GM20431 (cell line): ENCODE results near the gene SIRT7.

ENCODE experiments used
- in situ Hi-C: fragments of 300-500 bp; cut with MseI, MboI; formaldehyde crosslinking; loops from one replicate; pipeline ENCODE4 v1.15.0; 2020; ENCODE audit warnings: low sequenced_read_pairs; ENCODE audit not compliant: unreplicated experiment

Gene SIRT7

DNA sequence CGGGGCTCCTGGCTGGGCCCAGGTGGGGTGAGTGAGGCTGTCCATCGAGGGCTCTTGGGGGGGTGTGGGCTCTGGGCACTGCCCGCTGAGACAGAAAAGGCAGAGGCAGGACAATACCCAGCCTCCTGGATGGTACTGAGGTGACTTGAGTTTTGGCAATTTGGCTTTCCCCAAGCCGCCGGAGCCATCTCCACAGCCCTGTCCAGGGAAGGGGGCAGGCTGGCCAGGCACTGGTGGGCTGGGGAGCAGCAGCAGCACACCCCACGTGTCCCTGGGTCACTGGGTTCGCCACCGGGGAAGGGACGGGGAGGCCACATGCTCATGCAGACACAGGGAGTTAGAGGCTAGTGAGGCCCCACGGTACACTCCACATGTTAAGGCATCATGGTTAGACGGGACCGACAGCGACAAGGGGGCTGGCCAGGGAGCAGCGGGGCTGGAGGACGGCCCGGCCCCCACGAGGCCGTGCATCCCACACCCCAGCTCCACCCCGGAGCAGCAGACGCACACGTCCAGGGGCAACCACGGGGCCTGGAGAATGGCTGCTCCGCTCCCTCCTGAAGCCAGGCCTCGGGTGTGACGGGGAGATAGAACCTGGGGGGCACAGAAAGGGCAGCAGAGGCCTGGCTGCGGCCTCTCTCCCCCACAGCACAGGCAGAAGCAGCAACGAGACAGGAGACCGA is 49.8 kb downstream of the SIRT7 start:
- in situ Hi-C loops = no loop called here

DNA sequence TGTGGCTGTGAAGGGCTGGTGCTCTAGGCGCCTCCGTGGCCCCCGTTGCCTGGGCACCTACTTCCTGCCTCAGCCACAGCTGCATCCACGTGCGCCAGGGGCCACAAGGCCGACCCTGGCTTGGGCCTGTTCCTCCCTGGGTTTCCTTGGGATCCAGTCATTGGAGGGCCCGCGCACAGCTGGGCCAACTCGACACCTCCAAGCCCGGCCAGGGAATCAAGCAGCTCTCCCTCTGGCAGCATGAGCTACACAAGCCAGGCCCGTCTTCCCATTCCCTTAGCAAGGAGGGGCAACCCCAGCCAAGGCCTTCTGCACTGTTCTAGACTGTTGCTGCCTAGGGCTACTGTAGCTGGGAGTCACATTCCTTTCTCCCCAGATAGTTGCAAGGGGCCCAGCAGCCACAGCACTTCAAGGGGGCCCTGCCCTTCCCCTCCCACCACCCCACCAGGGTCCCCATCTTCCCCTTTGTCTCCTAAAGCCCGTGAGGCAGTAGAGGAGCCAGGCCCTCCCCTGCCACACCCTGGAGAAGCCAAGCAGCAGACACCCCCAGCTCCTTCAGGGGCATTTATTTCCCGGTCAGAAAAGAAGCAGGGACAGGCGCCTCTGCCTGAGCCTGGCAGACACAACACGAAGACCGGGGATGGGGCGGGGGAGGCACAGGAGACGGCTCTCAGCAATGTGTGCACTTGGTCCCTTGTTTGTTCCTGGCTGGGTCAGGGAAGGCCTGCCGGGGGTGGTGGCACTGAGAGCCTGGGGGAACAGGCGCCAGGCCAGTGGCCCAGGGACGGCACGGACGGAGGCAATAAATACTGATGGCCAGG is 50.6 kb downstream of the SIRT7 start:
- in situ Hi-C loops = no loop called here

DNA sequence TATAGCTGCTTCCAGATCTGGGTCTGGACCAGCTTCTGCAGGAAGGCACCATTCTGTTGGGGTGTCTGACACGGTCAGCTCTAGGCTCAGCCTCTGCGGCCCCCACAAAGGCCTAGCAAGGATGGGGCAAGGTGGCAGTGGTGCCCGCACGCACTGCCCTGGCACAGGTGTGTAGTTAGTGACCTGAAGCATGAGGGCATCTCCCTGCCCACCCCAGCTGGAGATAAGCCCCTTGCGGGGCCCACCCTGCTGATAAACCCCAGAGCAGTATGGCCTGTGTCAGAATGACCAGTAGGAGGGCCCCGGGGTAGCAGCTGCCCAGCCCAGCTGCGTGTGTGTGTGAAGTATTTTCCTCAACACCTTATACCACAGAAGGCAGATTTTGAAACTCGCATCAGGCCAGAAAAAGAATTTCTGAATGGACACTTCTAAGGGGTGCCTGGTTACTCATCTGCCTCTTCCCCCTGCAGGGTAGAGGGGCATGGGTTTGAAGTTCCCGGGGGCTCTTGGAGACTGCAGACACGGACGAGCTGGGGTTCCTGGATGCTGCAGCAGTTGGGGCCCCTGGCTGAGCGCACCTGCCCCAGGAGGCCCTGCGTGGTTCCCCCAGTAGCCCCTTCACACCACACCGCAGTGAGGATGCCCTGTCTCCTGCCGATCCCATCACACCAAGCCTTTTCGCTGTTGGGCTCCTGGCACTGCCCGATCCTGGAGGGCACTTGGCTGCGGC is 51.4 kb downstream of the SIRT7 start:
- in situ Hi-C loops = no loop called here

DNA sequence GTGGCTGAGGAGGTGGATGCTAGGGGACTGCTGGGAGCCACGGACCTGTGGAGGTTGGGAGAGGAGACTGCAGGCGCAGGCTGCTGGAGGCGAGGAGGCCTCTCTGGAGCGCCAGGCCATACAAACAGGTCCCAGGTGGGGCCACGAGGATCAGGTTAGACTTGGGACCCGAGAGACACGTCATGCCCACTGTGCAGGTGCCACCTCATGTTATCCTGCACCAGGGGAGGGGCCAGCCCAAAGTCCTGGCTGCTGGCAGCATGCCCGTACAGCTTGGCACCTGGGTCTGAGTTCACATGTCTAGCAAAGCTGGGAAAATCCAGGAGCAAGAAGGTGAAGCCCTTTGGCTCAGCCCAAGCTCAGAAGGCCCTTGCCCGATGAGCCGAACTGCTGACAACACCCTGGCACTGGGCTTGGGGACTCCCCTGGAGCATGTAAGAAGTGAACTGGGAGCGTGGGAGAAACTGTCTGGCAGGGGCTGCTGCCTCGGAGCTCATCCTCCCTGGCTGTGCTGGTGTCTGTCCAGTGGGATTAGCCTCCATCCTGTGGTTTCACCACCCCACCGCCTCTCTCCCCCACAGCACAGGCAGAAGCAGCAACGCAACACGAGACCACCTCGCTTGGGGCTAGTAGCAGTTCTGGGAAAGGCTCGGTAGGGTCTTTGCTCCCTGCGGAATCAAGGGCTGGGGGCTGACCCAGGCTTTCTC is 52.1 kb downstream of the SIRT7 start:
- in situ Hi-C loops = no loop called here

DNA sequence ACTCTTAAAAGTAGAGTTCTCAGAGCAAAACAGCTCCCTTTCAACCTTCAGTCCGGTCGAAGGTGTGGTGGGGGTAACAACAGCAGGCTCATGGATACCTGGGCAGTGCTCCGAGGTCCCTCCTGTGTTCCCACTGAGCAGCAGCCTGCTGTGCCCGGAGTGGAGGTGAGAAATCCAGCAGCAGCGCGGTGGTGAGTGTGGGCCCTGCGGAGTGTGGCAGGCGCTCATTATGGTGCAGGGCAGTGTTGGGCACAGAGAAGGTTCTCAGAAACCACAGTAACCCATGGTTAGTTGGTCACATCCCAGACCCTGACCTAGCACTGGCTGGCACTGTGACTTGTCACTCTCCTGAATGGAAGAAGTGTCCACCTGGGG is 52.6 kb downstream of the SIRT7 start:
- in situ Hi-C loops = no loop called here

DNA sequence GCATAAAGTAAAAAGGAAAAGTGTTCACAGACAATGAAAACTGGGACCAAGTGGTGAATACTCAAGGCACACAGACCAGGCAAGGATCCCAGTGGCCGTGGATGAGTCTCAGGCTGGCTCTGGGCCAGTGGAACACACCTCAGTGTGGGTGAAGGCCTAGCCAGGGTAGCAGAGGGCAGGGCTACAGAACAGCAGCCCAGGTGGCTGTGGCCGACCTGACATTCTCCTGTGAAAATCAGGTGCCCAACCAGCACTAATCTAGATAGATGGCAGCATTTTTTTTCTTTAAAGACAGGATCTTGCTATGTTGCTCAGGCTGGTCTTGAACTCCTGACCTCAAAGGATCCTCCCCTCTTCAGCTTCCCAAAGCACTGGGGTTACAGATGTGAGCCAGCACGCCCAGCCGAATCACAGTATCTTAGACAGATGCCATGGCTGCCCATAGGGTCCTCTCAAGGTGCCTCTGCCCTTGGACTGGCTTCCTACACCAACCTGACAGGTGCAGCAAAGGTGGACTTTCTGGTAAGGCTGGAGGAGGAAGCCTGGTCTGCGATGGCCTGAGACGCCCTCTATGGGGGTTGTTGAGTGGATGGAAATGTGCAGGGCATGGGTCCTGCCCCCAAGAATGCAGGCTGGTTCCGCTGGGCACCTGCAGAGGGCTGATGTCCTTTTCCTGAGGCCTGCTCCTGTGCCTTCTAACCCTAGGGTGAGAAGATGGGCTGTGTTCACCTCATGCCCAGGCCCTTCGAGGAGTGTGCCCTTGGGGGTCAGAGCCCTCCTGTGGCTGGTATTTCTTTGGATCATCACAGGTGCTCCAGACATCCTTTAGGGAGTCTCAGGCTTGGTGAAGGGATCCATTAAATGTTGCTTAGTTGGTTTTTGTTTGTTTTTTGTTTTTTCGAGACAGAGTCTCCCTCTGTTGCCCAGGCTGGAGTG is 53.9 kb downstream of the SIRT7 start:
- in situ Hi-C loops = no loop called here

DNA sequence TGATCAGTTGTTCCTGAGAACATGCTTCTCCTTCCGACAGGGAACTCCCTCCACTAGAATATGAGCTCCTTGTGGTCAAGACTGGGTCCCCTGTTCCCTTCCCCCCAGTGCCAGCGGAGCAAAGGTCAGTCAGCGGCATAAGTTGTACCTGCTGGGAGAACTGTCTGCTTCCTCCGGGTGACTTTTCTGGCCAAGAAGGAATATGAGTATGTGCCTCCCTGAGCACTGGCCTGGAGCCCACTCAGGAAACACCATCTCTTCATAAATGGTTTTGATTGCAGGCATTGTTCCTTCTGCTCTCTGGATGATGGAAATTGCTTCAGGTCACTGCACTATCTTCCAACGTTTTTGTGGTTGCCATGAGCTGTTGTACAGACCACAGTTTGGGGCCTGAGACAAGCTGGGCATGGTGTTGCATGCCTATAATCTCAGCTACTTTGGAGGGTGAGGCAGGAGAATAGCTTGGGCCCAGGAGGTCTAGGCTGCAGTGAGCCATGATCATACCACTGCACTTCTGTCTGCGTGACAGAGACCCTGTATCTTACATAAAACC is 54.8 kb downstream of the SIRT7 start:
- in situ Hi-C loops = no loop called here
